Common myeloid progenitor, CD34-positive (primary cell): ENCODE measurements around the gene SSH2.

Experiments used
- CTCF ChIA-PET: fragments of 350-600 bp; sonication (Branson Sonifier 250); formaldehyde crosslinking; loops from one replicate; lab custom pipeline; 2021; ENCODE audit warnings: antibody characterized with exemption; lab: Charles Lee
- POLR2A ChIA-PET: fragments of 350-600 bp; sonication (Branson Sonifier 250); formaldehyde crosslinking; loops from one replicate; lab custom pipeline; 2021; ENCODE audit warnings: antibody characterized with exemption; lab: Charles Lee
- DNase-seq, 3 donors: peaks; one replicate each; pipeline versions ENCODE4 v3.0.0 to v3.0.0-alpha.2; 2013
- H3K27ac ChIP-seq, 2 experiments: 1 replicate in 1 of 2; 2 replicates in 1 of 2; pipeline ENCODE4 v1.7.0; 2013; ENCODE audit warnings: inconsistent platforms in 2 of 2, low read length in 2 of 2, mild to moderate bottlenecking in 2 of 2, low read depth in 1 of 2, moderate library complexity in 1 of 2; ENCODE audit not compliant: severe bottlenecking in 2 of 2, insufficient read depth in 1 of 2, poor library complexity in 1 of 2
- H3K27me3 ChIP-seq, 5 experiments: replicated peaks in 2 of 5; 1 replicate in 3 of 5; 2 replicates in 2 of 5; pipeline versions ENCODE4 v1.6.1 to v1.7.0; 2013; ENCODE audit warnings: low read length in 4 of 5, mild to moderate bottlenecking in 2 of 5, moderate library complexity in 2 of 5, inconsistent platforms in 1 of 5; ENCODE audit not compliant: insufficient read depth in 5 of 5, control insufficient read depth in 4 of 5
- H3K36me3 ChIP-seq, 4 experiments: 1 replicate in 2 of 4; 2 replicates in 2 of 4; pipeline versions ENCODE4 v1.6.1 to v1.7.0; 2013; ENCODE audit warnings: low read length in 3 of 4, control low read depth in 1 of 4, mild to moderate bottlenecking in 1 of 4; ENCODE audit not compliant: control insufficient read depth in 4 of 4, insufficient read depth in 4 of 4
- H3K4me1 ChIP-seq, 4 experiments: 1 replicate in 3 of 4; 2 replicates in 1 of 4; pipeline versions ENCODE4 v1.6.1 to v1.7.1; 2013; ENCODE audit warnings: low read length in 3 of 4, mild to moderate bottlenecking in 3 of 4, control low read depth in 1 of 4, inconsistent platforms in 1 of 4, moderate library complexity in 1 of 4; ENCODE audit not compliant: control insufficient read depth in 4 of 4, insufficient read depth in 4 of 4; ENCODE audit errors: control extremely low read depth in 1 of 4
- H3K4me3 ChIP-seq, 7 experiments: 1 replicate in 4 of 7; 2 replicates in 3 of 7; pipeline versions ENCODE4 v1.5.1 to v1.7.0; 2013; ENCODE audit warnings: mild to moderate bottlenecking in 7 of 7, low read length in 6 of 7, moderate library complexity in 6 of 7, inconsistent platforms in 2 of 7, low read depth in 2 of 7, control low read depth in 1 of 7; ENCODE audit not compliant: insufficient read depth in 4 of 7, control insufficient read depth in 1 of 7; ENCODE audit errors: extremely low read depth in 1 of 7
- H3K9me3 ChIP-seq, 5 experiments: 1 replicate in 4 of 5; 2 replicates in 1 of 5; pipeline versions ENCODE4 v1.6.1 to v1.7.1; 2013; ENCODE audit warnings: low read length in 4 of 5, mild to moderate bottlenecking in 2 of 5, inconsistent platforms in 1 of 5, low read depth in 1 of 5, moderate library complexity in 1 of 5; ENCODE audit not compliant: control insufficient read depth in 4 of 5, insufficient read depth in 2 of 5; ENCODE audit errors: control extremely low read depth in 1 of 5
- WGBS: methylation state at CpG from one replicate; pipeline ENCODE4 v1.1.5; 2013; ENCODE audit not compliant: insufficient coverage; 5-methylcytosine and 5-hydroxymethylcytosine counted together

Gene SSH2

GRCh38 chr17:29821897-29822296, 108.1 kb downstream of the SSH2 start:
- ChIA-PET CTCF (interaction anchor here (2.4 to 3.8 kb wide), 2 partner anchors 12 to 109 kb away, joined by 9 to 20 read pairs; no protein-coding TSS in a partner anchor), POLR2A (no interaction called here)
- WGBS, result no CpG with 5 or more reads among the region's 1 CpG
- Histone ChIP-seq H3K27ac (no peak overlapping the region), H3K4me1 (no peaks in the 10 kb centered on the region), H3K9me3 (no peaks in the 10 kb centered on the region), H3K36me3 (no peaks in the 10 kb centered on the region), H3K4me3 (no peak overlapping the region), H3K27me3 (no peaks in the 10 kb centered on the region)
- no peak for DNase-seq

- Histone ChIP-seq H3K4me3 (no peak overlapping the region), H3K9me3 (no peaks in the 10 kb centered on the region), H3K27me3 (no peaks in the 10 kb centered on the region), H3K4me1 (no peaks in the 10 kb centered on the region), H3K36me3 (no peaks in the 10 kb centered on the region), H3K27ac (no peak overlapping the region)
- DNase-seq, result no peak
- no CpG with 5 or more reads among the region's 1 CpG for WGBS
- POLR2A ChIA-PET, result no interaction called here
- CTCF ChIA-PET, result interaction anchor here (1.0 to 3.8 kb wide), 2 partner anchors 11 to 101 kb away, joined by 3 to 20 read pairs; no protein-coding TSS in a partner anchor
Observed at GRCh38 chr17:29820425-29820824, 109.6 kb downstream of the SSH2 start.

- DNase-seq, result peak; percentile 65 to 82 (median 78)
- no peaks in the 10 kb centered on the region for H3K27me3 ChIP-seq
- CTCF ChIA-PET, result interaction anchor here (0.7 to 11.0 kb wide), 23 partner anchors 8 to 286 kb away, joined by 3 to 163 read pairs (median 4); partner anchors contain the start of gene SSH2
- no peak overlapping the region for H3K4me3 ChIP-seq
- H3K9me3 ChIP-seq, result no peaks in the 10 kb centered on the region
- no peak overlapping the region for H3K27ac ChIP-seq
- WGBS, result 89% methylated on average over 5 of the region's 14 CpGs
- H3K4me1 ChIP-seq, result peaks cover 0 to 7% (median 3%) of the 10 kb centered on the region in 4 experiments
- H3K36me3 ChIP-seq, result no peaks in the 10 kb centered on the region
- POLR2A ChIA-PET, result no interaction called here
Observed at GRCh38 chr17:29807520-29808361, 122.3 kb downstream of the SSH2 start.

- 100% methylated on average over 1 of the region's 3 CpGs for WGBS
- H3K27me3 ChIP-seq, result no peaks in the 10 kb centered on the region
- no peak overlapping the region for H3K27ac ChIP-seq
- no peak for DNase-seq
- CTCF ChIA-PET, result no interaction called here
- POLR2A ChIA-PET, result no interaction called here
- peaks cover 0 to 3% (median 0%) of the 10 kb centered on the region in 4 experiments for H3K36me3 ChIP-seq
- no peak overlapping the region for H3K4me3 ChIP-seq
- H3K4me1 ChIP-seq, result peaks cover 0 to 7% (median 2%) of the 10 kb centered on the region in 4 experiments
- H3K9me3 ChIP-seq, result no peaks in the 10 kb centered on the region
Observed at GRCh38 chr17:29802246-29802645, 127.8 kb downstream of the SSH2 start.

GRCh38 chr17:29800457-29800856, 129.6 kb downstream of the SSH2 start:
- WGBS, result no CpG with 5 or more reads among the region's 1 CpG
- H3K27me3 ChIP-seq, result no peaks in the 10 kb centered on the region
- no peaks in the 10 kb centered on the region for H3K9me3 ChIP-seq
- peaks cover 0 to 3% (median 1%) of the 10 kb centered on the region in 4 experiments for H3K4me1 ChIP-seq
- peaks cover 0 to 3% (median 0%) of the 10 kb centered on the region in 4 experiments for H3K36me3 ChIP-seq
- CTCF ChIA-PET, result no interaction called here
- H3K4me3 ChIP-seq, result no peak overlapping the region
- POLR2A ChIA-PET, result no interaction called here
- DNase-seq, result no peak
- no peak overlapping the region for H3K27ac ChIP-seq

- no peak for DNase-seq
- no peaks in the 10 kb centered on the region for H3K9me3 ChIP-seq
- peaks cover 0 to 3% (median 1%) of the 10 kb centered on the region in 4 experiments for H3K36me3 ChIP-seq
- H3K4me1 ChIP-seq, result no peaks in the 10 kb centered on the region
- H3K4me3 ChIP-seq, result no peak overlapping the region
- WGBS, result no CpG with 5 or more reads among the region's 2 CpGs
- CTCF ChIA-PET, result interaction anchor here (0.9 kb wide), 1 partner anchor 15 kb away, joined by 4 read pairs; no protein-coding TSS in a partner anchor
- no peaks in the 10 kb centered on the region for H3K27me3 ChIP-seq
- no peak overlapping the region for H3K27ac ChIP-seq
- POLR2A ChIA-PET, result no interaction called here
Observed at GRCh38 chr17:29796652-29797051, 133.4 kb downstream of the SSH2 start.

GRCh38 chr17:29793501-29793900, 136.5 kb downstream of the SSH2 start:
- H3K4me1 ChIP-seq, result peaks cover 0 to 7% (median 0%) of the 10 kb centered on the region in 4 experiments
- H3K36me3 ChIP-seq, result peaks cover 0 to 8% (median 1%) of the 10 kb centered on the region in 4 experiments
- no peak for DNase-seq
- ChIA-PET POLR2A (no interaction called here), CTCF (no interaction called here)
- 100% methylated on average over 2 of the region's 5 CpGs for WGBS
- H3K4me3 ChIP-seq, result no peak overlapping the region
- no peaks in the 10 kb centered on the region for H3K27me3 ChIP-seq
- no peak overlapping the region for H3K27ac ChIP-seq
- H3K9me3 ChIP-seq, result no peaks in the 10 kb centered on the region
